COLO668 (cell line): ENCODE results near the gene EXOSC10.
A peak's percentile ranks its signal among the peaks of the same experiment; 100 is the strongest.
"Not testable (repeated sequence)": the region's sequence is repeated elsewhere in the genome, so short reads cannot be mapped to it uniquely, and the experiment has no call there.

Experiments used
- DNase-seq: peaks from one replicate; lab custom pipeline; 2025; ENCODE audit not compliant: unreplicated experiment; lab: John Stamatoyannopoulos, UW

EXOSC10 gene

DNA sequence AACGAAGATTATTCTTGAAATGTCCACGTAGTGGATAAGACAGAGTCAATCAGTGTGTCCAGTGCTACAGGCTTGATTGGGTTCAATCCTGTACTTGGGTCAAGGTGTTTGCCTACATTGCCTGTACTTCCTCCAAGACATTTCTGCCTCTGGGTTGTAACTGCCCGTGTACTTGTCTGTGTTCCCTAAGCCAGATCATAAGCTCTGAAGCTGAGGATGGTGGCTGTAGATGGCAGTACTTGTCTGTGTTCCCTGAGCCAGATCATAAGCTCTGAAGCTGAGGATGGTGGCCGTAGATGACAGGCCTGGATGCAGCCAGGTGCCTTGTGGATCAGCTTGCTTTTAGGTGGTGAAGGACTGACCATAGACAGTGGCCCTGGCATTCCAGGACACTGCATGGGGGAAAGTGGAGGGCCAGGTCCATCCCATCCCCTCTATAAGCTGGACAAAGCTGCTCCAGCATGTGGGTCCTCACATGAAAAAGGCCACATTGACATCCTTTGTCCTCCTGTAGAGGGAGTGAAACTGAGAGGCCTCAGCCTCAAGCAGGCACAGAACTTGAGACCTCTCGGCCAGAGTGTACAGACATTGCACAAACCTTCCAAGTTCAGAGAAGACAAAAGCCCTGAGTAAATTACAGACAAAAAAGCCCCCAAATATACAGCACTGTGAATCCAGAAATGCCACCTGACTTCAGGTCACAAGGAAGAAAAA is 37.9 kb downstream of the EXOSC10 start:
- no peak for DNase-seq

DNA sequence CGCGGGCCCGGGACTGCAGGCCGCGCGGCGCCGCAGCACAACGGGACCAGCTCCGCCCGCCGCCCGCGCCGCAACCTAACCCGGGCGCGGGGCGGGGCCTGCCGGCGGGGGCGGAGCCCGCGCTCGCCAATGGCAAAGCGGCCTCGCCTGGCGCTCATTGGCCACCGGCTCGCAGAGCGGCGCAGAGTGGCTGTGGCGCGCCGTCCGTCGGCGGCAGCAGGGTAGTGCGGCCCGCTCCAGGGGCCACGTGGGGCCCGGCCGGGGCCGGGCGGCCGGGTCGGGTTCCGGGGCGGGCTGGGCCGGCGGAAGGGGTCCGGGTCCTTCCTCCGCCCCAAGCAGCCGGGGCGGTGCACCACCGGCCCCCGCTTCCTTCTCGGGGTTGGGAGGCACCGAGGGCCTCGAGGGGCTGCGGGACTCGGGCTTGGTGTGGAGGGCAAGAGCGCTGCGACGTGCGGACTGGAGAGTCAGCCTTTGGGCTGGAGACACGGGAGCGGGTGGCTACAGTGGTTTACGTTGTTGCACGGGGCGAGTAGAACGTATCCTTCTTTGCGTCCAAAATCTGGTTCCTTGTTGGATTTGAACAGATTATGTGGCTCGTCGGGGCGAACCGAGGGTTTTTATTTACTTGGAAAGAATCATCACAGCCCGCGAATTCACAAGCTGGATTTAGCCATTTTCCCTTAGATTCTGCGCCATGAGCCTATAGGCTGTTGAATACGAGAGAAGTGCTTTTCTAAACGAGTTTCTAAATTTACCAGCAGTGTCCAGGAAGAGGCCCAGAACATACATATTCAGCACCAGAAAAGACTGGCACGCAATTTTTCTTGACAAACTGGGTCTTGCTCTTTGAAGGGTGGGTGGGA is 39.5 kb downstream of the EXOSC10 start, which contains the start of gene SRM:
Gene SRM, minus strand, starts transcription at position 51 of the 863 bp plus-strand sequence. CDS start 75 bp downstream, outside the sequence.
- peak; percentile 100 for DNase-seq

DNA sequence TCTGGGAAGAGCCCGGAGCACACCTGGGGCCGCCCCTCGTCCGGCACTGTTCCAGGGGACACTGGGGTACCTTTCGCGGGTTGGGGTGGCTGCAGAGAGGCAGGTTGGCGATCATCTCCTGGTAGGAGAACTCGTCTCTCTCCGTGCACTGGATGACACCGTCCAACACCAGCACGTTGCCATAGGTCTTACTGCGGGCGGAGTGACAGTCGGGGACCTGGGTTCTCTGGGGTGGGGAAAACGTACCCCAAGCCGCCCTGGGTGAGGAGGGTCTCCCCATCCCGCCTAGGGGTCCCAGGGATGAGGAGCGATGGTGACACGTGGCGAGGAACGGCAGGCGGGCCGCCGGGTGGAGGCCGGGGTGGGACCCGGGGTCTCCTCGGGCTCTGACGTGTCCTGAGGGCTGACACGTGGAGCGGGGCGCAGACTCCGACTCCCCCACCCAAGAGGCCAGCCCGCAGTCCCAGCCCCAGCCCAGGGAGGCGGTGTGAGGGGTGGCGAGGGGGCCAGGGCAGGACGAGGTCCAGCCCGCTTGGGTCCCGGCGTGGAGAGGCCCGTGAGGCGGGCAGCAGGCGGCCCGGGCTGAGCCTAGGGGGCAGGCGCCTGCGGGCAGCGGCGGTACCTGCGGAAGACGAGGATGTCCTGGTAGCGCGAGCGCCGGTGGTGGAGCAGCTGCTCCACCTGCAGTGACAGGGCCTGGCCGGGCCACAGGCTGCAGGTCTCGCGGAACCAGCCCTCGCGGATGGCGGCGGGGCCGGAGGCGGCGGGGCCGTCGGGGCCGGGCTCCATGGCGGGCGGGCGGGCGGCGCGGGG is 40.3 kb downstream of the EXOSC10 start:
- no peak for DNase-seq

DNA sequence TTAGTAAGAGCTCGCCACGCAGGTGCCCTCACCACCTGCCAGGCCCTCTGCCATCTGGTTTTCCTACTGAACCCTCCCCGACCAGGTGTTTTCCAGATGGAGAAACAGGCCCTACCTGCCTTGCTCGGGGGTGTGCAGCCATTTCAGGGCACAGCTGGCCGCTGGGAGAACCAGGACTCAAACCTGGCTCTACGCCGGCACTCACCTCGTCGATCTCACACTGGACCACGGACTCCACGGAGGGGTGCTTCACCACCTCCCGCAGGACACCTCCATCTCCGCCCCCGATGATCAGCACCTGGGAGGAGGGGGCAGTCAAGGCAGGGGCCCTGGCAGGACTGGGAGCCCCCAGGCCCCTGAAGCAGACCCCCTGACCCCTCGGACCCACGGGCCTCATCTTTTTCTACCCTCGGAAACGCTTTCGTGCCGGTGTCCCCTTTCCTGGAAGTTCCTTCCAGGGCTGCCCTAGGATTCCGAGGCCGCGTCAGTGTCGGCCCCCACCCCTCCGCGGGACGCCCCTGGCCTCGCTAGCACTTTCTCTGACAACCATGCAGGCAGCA is 41.0 kb downstream of the EXOSC10 start:
- peak; percentile 94 for DNase-seq

DNA sequence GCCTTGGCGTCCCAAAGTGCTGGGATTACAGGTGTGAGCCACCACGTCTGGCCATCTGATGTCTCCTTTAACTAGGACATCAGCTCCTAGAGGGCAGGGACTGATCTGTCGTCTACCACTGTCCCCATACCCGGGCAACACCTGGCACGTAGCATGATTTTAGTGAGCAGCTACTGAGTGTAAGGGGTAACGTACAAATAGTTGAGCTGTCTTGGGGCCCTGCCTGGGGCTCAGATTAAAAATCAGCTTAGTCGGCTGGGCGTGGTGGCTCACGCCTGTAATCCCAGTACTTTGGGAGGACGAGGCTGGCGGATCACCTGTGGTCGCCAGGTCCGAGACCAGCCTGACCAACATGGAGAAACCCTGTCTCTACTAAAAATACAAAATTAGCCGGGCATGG is 41.6 kb downstream of the EXOSC10 start:
- DNase-seq = no peak

DNA sequence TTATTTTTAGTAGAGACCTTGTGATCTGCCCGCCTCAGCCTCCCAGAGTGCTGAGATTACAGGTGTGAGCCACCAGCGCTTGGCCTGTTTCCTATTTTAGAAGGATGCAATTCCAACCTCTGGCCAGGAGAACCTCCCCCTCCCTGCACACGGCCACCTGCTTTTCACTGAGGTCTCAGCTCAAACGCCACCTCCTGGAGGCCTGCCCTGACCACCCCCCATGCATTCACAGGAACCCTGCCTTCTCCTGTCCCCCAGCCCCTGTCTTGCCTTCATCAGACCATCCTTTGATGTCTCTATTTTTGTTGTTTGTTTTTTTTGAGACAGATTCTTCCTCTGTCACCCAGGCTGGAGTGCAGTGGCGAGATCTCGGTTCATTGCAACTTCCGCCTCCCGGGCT is 42.2 kb downstream of the EXOSC10 start:
- no peak for DNase-seq

DNA sequence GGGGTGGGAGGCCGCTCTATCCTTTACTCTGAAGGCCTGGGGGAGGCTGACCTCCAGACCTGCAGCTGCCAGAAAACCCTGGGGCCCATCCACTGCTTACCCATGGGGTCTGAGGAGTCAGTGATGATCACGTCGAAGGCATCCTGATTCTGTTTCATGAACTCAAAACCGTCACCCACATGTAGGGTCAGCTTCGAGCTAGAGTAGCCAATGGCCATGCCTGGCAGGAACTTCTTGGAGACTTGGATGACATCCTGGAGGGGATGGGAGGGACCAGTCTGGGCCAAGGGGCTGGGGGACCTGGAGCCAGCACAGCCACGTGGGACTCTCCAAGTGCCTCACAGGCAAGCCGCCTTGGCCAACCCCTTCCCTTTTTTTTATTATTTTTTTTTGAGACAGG is 43.2 kb downstream of the EXOSC10 start:
- no peak for DNase-seq

DNA sequence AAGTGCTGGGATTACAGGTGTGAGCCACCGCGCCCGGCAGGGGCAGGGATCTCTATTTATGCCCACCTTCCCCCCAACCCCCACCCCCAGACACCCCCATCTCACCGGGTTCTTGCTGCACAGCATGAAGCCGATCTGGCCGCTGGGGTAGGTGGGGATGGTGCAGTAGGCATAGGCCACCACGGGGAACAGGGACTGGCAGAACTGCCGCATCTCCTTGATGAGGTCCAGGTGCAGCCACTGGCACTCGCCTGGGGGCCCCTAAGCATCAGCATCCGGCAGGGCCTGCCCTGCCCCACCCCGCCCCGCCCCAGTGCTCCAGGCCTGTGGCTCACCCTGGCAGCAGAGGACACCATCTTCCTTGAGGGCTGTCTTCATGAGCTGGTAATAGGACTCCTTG is 44.0 kb downstream of the EXOSC10 start:
- no peak for DNase-seq

DNA sequence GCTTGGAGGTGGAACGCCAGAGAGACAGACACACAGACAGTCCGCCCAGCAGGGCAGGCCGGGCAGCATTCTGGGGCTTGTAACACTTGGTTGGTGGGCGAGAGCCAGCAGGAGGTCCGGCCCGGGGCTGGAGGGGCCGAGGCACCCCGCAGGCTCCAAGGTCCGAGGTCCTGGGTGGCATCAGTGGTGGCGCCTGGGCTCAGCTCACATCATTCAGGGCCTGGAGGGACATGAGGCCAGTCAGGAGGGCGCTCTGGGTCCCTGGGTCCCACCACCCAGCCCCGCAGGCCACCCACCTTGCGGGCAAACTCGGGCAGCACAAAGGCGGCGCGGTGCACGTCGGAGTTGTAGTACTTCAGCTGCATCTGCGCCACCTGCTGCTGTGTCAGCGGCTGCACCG is 45.0 kb downstream of the EXOSC10 start:
- DNase-seq = no peak

DNA sequence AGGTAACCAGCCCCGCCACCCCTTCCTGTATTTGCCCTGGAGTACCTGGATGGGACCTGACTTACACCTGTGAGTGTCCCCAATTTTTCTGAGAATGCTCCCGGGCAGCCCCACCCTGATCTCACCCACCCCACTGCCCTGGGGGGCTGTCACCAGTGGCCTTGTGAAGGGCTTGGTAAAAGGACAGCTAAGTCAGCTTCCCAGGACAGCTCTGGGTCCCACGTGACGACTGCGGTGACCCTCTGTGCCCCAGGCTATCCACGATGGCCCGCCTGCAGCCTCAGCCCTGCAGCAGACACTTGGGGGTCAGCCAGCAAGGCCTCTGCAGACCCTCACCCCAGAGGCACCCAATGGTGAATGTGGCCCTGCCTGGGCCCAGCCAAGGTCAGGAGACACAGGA is 45.5 kb downstream of the EXOSC10 start:
- no peak for DNase-seq

DNA sequence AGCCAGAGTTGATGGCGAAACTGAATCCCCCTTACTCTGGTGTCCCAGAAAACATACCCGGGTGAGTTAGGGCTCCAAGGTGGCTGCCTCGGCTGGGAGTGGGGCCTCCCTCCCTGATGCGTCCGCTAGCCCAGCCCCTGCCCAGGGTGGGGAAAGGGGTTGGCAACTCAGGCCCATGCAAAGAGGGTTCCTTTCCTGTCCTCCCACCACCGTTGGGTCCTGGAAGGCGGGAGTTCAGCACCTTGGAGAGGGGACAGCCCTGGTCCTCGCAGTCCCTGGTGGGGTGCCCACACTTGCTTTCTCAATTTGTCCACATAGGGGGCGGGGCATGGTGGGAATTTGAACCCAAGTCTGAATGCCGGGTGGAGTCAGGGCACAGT is 45.9 kb downstream of the EXOSC10 start:
- no peak for DNase-seq

DNA sequence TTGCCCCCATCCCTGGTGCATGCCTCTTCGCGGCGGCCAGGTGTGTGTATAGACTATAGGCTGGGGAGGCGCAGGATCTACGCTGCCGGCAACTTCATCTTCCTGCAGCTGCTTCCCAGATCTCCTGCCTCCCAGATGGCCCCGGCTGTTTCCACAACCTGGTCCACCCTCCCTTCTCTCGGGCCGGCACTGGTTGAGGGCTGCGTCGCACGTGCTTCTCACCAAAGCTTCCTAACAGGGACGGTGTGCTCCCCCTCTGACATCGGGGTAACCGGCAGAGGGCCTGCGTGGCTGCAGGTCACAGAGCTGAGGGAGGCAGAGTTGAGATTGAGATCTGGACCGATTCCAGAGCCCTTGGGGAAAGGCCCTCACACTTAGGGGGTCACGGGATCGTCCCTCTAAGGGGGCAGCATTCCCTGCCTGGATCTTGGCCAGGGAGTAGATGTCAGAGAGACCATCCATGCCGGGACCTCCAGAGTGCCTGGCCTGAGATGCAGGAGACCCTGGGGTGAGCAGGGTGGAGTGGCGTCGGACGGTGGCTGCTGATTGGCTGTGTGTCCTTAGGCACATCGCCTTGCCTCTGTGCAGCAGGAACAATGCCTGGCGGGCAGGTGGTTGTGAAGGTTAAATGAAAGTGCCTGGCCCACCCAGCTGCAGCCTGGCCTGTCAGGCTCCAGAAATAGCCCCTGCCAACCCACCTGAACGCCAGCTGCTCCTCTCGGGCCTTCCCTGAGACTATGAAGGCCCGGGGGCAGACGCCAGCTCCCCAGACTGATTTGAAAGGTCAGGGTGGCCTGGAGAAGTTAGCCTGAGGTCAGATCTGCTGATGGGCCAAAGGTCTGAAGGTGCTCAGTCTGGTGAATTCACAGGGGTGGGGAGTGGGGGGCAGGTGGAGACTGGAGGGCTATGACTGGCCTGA is 46.6 kb downstream of the EXOSC10 start:
- DNase-seq = peak; percentile 90

DNA sequence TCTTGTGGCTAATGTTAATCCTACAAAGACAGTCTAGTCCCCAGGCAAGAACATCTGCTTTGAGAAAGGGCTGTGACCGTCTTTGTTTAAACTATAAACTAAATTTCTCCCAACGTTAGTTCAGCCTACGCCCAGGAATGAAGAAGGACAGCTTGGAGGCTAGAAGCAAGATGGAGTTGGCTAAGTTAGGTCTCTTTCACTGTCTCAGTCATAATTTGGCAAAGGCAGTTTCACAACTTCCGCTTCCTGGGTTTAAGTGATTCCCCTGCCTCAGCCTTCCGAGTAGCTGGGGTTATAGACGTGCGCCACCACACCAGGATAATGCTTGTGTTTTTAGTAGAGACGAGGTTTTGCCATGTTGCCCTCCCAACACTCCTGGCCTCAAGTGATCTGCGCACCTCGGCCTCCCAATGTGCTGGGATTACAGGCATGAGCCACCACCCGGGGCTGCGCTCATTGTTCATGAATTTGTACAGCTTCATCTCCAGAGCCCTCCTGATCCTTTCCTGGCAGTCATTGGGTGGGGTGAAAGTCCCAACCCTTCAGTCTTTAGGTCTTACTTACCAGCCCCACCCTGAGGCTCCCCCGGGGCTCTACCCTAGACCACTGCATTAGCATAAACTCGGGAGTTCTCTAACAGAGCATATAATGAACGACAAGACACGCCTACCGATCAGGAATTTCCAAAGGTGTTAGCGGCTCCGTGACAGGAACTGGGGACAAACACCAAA is 47.7 kb downstream of the EXOSC10 start:
- DNase-seq = no peak

DNA sequence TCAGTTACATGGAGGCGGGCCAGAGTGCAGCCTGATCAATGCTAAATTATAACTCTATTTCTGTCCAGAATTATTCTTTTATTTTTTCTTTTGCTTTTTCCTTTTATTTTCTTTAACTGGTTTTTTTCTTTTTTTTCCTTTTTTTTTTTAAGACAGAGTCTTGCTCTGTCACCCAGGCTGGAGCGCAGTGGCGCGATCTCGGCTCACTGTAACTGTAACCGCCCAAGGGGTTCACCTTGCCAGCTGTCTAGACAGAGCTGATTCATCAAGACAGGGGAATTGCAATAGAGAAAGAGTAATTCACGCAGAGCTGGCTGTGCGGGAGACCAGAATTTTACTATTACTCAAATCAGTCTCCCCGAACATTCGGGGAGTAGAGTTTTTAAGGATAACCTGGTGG is 48.5 kb downstream of the EXOSC10 start:
- DNase-seq = not testable (repeated sequence)

DNA sequence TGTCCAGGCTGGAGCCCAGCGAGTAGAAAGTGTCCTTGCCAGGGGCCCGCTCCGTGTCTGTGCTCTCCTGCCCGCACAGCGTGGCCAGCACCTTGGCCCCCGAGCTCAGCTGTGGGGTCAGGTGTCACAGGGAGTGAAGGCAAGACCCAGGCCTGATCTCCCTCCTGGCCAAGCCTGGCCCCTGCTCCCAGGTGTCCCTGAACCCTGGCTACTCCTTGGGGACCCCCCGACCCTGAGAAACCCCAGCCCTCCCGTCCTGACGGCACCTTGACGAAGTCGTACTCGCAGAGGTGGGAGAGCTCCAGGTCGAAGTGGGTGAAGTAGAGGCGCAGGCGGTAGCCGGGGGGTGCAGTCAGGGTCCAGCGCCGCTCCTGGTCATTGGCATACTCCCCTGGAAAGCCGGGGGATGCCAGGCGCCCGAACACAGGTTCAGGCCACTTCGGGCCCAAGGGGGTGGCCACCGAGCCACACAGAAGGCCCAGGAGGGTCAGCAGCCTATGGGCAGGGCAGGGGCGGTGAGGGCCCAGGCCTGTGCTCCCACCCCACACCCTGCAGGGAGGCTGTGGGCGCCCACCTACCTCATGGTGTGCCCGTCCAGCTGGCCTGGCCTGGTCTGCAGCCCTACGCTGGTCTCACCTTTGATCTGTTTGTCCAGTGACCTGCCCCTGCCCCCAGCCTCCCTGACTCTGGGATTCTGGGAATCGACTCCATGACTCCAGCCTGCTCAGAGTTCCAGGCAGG is 52.9 kb downstream of the EXOSC10 start, which contains the start of gene MASP2:
Gene MASP2, minus strand, starts transcription at position 615 of the 741 bp plus-strand sequence. Its CDS starts 32 bp downstream, at position 583.
- no peak for DNase-seq

DNA sequence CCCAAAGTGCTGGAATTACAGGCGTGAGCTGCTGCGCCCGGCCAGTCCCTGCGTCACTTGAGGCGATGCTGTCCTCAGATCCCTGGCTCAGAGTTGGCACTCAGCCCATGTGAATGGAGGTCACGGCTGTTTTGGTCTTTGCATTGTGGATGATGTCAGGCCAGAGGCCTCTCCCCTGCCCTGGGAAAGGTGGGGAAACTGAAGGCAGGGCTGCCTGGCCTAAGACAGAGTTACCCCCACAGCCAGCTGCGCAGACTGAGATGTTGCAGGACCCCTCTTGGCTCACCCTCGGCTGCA is 53.5 kb downstream of the EXOSC10 start:
- peak; percentile 42 for DNase-seq

DNA sequence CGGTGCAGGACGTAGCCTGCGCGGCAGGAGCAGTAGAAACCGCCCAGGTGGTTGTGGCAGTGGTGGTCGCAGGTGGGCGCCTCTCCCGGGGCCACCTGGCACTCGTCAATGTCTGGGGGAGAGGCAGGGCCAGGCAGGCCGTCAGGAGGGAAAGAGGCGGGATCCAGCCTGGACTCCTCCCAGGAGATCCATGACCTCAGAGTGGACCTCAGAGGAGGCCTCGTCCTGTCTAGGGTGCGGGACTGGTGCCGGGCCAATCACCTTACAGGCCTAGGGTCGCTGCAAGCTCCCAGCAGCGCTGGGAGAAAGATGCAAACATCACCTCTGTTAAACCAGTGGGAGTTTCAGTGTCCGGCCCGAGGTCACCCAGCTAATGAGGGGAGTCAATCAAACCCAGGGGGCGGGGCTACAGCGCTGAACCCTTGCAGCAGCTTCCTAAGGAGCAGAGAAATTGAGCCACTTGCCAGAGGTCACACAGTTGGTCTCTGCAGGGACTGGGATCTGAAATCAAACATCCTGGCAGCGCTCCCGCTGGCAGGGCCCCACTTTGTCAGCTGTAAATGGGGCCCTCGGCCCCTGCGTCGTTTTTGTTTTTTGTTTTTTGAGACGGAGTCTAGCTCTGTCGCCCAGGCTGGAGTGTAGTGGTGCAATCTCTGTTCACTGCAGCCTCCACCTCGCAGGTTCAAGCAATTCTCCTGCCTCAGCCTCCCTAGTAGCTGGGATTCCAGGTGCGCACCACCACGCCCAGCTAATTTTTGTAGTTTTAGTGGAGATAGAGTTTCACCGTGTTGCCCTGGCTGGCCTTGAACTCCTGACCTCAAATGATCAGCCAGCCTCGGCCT is 54.0 kb downstream of the EXOSC10 start:
- peak; percentile 59 for DNase-seq

DNA sequence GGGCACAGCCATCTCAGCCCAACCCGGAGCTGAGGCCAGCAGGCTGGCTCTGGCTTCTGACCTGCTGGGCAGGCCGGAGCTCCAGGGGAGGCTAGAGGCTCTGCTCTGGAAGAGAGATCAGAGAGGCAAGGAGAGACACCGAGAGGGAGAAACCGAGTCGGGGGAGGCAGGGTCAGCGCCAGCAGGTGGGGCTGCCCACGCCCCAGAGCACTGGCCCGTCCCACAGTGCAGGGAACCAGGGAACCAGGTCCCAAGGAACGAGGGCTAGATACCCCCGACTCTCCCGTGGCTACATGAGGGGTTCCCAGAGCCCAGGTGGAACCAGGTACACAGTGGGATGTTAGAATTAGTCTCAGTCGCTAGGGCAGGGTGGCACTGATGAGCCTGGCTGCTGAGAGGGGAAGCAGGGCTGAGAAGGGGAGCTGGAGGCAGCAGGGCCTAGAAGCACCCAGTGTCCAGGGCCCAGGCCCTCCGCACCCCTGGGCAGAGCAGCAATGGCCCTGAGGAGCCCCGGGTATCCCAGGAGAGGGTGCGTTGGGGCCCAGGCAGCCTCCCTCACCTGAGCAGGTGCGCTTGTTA is 54.7 kb downstream of the EXOSC10 start:
- DNase-seq = no peak
